Heart left ventricle (tissue), 16 donors: Measurements from ENCODE around the gene PSTPIP1. TPM values are rescaled to one million over a fixed set of nuclear protein-coding genes. Genes with fewer than 3 reads are reported as not detected.
A peak's percentile ranks its signal among the peaks of the same experiment; 100 is the strongest.

Experiments
- ATAC-seq, 4 donors: fragments of 200-7000 bp; cut with Tn5 transposase; one replicate each; pipeline ENCODE4 v1.9.1; 2020 to 2022; ENCODE audit warnings: moderate library complexity in 4 of 4, mild to moderate bottlenecking in 3 of 4, moderate number of reproducible peaks in 1 of 4
- DNase-seq, 5 donors: peaks; one replicate each; pipeline ENCODE4 v3.0.0-alpha.2; 2020
- H3K27ac ChIP-seq, 12 donors: fragments of 200-600 bp; sonication (generic) in 4 of 12; one replicate each; pipeline versions ENCODE4 v1.5.0 to v1.8.0; 2016 to 2022; ENCODE audit warnings: mild to moderate bottlenecking in 2 of 12
- H3K27me3 ChIP-seq, 9 donors: fragments of 200-600 bp; sonication (generic) in 2 of 9; one replicate each; pipeline versions ENCODE4 v1.5.1 to v1.8.0; 2016 to 2022; ENCODE audit warnings: mild to moderate bottlenecking in 3 of 9
- H3K36me3 ChIP-seq, 9 donors: fragments of 200-600 bp; sonication (generic) in 2 of 9; one replicate each; pipeline versions ENCODE4 v1.5.0 to v1.8.0; 2018 to 2022; ENCODE audit warnings: mild to moderate bottlenecking in 2 of 9
- H3K4me1 ChIP-seq, 12 donors: fragments of 200-600 bp; sonication (generic) in 4 of 12; one replicate each; pipeline versions ENCODE4 v1.5.0 to v1.8.0; 2016 to 2022; ENCODE audit warnings: mild to moderate bottlenecking in 3 of 12
- H3K4me3 ChIP-seq, 12 donors: fragments of 200-600 bp; sonication (generic) in 4 of 12; one replicate each; pipeline versions ENCODE4 v1.5.0 to v1.8.0; 2017 to 2022; ENCODE audit warnings: mild to moderate bottlenecking in 9 of 12, moderate library complexity in 4 of 12
- H3K9me3 ChIP-seq, 12 donors: fragments of 200-600 bp; sonication (generic) in 4 of 12; one replicate each; pipeline versions ENCODE4 v1.5.0 to v1.8.0; 2016 to 2022; ENCODE audit warnings: mild to moderate bottlenecking in 1 of 12
- POLR2A ChIP-seq, 2 donors: fragments of 450-650 bp; IDR thresholded peaks; one replicate each; pipeline ENCODE4 v1.6.1; 2017; ENCODE audit warnings: antibody characterized with exemption in 2 of 2, mild to moderate bottlenecking in 2 of 2, moderate library complexity in 2 of 2
- WGBS, 4 donors: extraction: QIAGEN DNeasy Blood & Tissue Kit in 2 of 4; methylation state at CpG; one replicate each; pipeline versions ENCODE4 v1.1.5 to v1.1.7; 2013 to 2018; 5-methylcytosine and 5-hydroxymethylcytosine counted together
- intact Hi-C, 10 donors: fragments of 100-400 bp; cut with DNase I; formaldehyde crosslinking; loops; one replicate each; pipeline versions ENCODE4 v1.11.1 to v1.14.2; 2022
- polyA plus RNA-seq, 2 donors: library from polyadenylated mRNA; stranded (reverse); fragments of 200-250 nt; gene quantifications; one replicate each; pipeline ENCODE4 v1.2.3, GENCODE V29; 2013
- total RNA-seq, 9 donors: library from RNA; depleted of rRNA in 2 of 9; stranded (reverse); fragments of >200 nt in 2 of 9; fragmentation: NEBNext Ultra II Directional in 3 of 9; extraction: Animal tissue kit (Norgen Biotek cat#: 25700) in 3 of 9; gene quantifications; one replicate each; pipeline versions ENCODE4 v1.1.0 to v1.2.4, GENCODE V29; 2016 to 2023
- TF ChIP-seq, protein P1 (sequence below), 12 donors: fragments of 200-600 bp; sonication (generic) in 4 of 12; IDR thresholded peaks; one replicate each; pipeline versions ENCODE4 v1.5.0 to v1.8.0; 2018 to 2022; ENCODE audit warnings: antibody characterized with exemption in 12 of 12, mild to moderate bottlenecking in 5 of 12
- donor health status: ischemic (EF 13 %, LVEDD 7.1; RV severe dilation, severe dysfunction).
- donor health status: healthy with polysubstance abuse.
- donor health status: DM: no; HTN: yes; CAD: no.
- donor health status: DM: no; HTN: no; CAD: no.
- donor health status: ischemic (EF 25% LVEDD 6.9; RV normal size, moderate dysfunction).
- donor health status: ischemic (EF 25% LVEDD 5.7; RV mildly dilated, moderate dysfunction).
- donor health status: healthy.
- donor health status: DM: yes; HTN: yes; CAD: no.
- donor health status: ischemic (EF 35%, LVEDD 5.7; RV mildly dilated, moderate dysfunction).
- donor health status: nonischemic (EF 11% LVEDD 7.7; RV severe dilation, severe dysfunction).
- donor health status: DM: yes; HTN: yes; CAD: no.
- donor health status: PGD.
- donor health status: ischemic (EF 29% LVEDD 5.4; RV normal size, mild dysfunction).
- donor health status: nonischemic (EF 23%, LVEDD 6.1; RV moderate dilation, normal function).

Gene PSTPIP1
- total and polyA plus RNA-seq, 11 donors: 1.3 to 17.2 (median 2.9) TPM

DNA sequence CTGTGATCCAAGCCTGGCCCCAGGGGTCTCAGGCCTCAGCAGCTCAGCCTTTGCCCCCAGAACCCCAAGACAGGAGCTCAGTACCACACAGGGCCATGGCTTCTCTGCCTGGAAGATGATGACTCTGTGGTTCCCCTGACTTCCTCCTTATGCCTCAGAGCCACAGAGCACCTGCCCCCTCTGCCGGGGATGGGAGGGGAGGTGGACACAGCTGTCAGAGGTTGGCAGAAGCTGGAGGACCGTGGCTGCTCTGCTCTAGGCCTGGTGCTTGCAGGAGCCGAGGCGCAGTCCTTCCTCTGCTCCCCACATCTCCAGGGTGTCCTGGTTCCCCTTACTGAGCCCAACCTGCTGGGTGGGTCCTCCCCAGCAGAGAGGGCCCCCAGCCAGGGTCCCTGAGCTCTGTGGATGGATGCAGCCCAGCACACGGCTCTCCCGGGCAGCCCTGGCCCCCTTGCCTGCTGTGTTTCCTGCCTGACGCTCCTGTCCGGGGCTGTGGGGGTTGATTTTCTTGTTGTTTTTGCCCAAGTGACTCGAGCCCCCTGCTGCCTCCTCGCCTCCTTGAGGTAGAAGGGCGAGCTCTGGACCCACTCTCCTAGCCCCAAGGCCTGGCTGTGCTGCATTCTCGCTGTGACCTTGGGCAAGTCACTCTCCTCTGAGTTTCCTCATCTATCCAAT, 36.6 kb downstream of the PSTPIP1 start:
- Histone ChIP-seq H3K9me3 (no peaks in the 10 kb centered on the region), H3K4me1 (peaks cover 0 to 23% (median 6%) of the 10 kb centered on the region in 12 donors), H3K27ac (no peak overlapping the region), H3K27me3 (peaks cover 0 to 7% (median 0%) of the 10 kb centered on the region in 9 donors), H3K4me3 (no peak overlapping the region), H3K36me3 (peaks cover 0 to 58% (median 0%) of the 10 kb centered on the region in 9 donors)
- DNase-seq (peak; percentile 6 to 61 (median 19)), ATAC-seq (peak in 1 of 4 donors; percentile 6)
- TF ChIP-seq POLR2A (IDR thresholded peaks at IDR 0.05): no peak
- TF ChIP-seq, protein P1, sequence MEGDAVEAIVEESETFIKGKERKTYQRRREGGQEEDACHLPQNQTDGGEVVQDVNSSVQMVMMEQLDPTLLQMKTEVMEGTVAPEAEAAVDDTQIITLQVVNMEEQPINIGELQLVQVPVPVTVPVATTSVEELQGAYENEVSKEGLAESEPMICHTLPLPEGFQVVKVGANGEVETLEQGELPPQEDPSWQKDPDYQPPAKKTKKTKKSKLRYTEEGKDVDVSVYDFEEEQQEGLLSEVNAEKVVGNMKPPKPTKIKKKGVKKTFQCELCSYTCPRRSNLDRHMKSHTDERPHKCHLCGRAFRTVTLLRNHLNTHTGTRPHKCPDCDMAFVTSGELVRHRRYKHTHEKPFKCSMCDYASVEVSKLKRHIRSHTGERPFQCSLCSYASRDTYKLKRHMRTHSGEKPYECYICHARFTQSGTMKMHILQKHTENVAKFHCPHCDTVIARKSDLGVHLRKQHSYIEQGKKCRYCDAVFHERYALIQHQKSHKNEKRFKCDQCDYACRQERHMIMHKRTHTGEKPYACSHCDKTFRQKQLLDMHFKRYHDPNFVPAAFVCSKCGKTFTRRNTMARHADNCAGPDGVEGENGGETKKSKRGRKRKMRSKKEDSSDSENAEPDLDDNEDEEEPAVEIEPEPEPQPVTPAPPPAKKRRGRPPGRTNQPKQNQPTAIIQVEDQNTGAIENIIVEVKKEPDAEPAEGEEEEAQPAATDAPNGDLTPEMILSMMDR (IDR thresholded peaks at IDR 0.05): no peak
- intact Hi-C loops: no loop called here
- WGBS, 4 donors: 82 to 88% (median 84%) methylated on average over 11 to 12 of the region's 12 CpGs

- intact Hi-C loops: no loop called here
- DNase-seq (peak; percentile 4 to 59 (median 24)), ATAC-seq (no peak)
- no peaks in the 10 kb centered on the region for H3K9me3 ChIP-seq
- 63 to 85% (median 78%) methylated on average over 12 to 22 of the region's 22 CpGs for WGBS, 4 donors
- H3K36me3 ChIP-seq: peaks cover 0 to 64% (median 0%) of the 10 kb centered on the region in 9 donors
- no peak overlapping the region for H3K4me3 ChIP-seq
- peaks cover 0 to 18% (median 6%) of the 10 kb centered on the region in 12 donors for H3K4me1 ChIP-seq
- H3K27ac ChIP-seq: no peak overlapping the region
- peaks cover 0 to 7% (median 0%) of the 10 kb centered on the region in 9 donors for H3K27me3 ChIP-seq
- TF ChIP-seq POLR2A (IDR thresholded peaks at IDR 0.05): no peak
- TF ChIP-seq, protein P1 (IDR thresholded peaks at IDR 0.05): no peak
Measured at GRCh38 chr15:77032052-77032646, 37.2 kb downstream of the PSTPIP1 start.

- TF ChIP-seq, protein P1 (IDR thresholded peaks at IDR 0.05): no peak
- TF ChIP-seq POLR2A (IDR thresholded peaks at IDR 0.05): no peak
- intact Hi-C loops: no loop called here
- H3K4me1 ChIP-seq: peaks cover 0 to 14% (median 5%) of the 10 kb centered on the region in 12 donors
- peaks cover 0 to 66% (median 0%) of the 10 kb centered on the region in 9 donors for H3K36me3 ChIP-seq
- peak in 4 of 5 donors; percentile 4 to 46 (median 18) for DNase-seq
- peaks cover 0 to 7% (median 0%) of the 10 kb centered on the region in 9 donors for H3K27me3 ChIP-seq
- ATAC-seq: no peak
- H3K27ac ChIP-seq: no peak overlapping the region
- no peak overlapping the region for H3K4me3 ChIP-seq
- no peaks in the 10 kb centered on the region for H3K9me3 ChIP-seq
- 68 to 87% (median 84%) methylated on average over 12 to 18 of the region's 18 CpGs for WGBS, 4 donors
Measured at GRCh38 chr15:77032647-77033416, 37.9 kb downstream of the PSTPIP1 start.

- DNase-seq (peak in 1 of 5 donors; percentile 23), ATAC-seq (no peak)
- Histone ChIP-seq H3K4me1 (peaks cover 0 to 10% (median 1%) of the 10 kb centered on the region in 12 donors), H3K36me3 (peaks cover 0 to 61% (median 0%) of the 10 kb centered on the region in 9 donors), H3K27me3 (peaks cover 0 to 7% (median 0%) of the 10 kb centered on the region in 9 donors), H3K27ac (no peak overlapping the region), H3K4me3 (no peak overlapping the region), H3K9me3 (no peaks in the 10 kb centered on the region)
- 90 to 98% (median 95%) methylated on average over 4 of the region's 4 CpGs; no CpG with 5 or more reads in 1 of the 4 donors for WGBS, 4 donors
- intact Hi-C loops: no loop called here
- TF ChIP-seq, protein P1 (IDR thresholded peaks at IDR 0.05): no peak
- no peak for TF ChIP-seq POLR2A (IDR thresholded peaks at IDR 0.05)
Measured at GRCh38 chr15:77033417-77033728, 38.4 kb downstream of the PSTPIP1 start.
